ENCODE results near the gene ATP6V1C2.

The ATP6V1C2 gene, protein sequence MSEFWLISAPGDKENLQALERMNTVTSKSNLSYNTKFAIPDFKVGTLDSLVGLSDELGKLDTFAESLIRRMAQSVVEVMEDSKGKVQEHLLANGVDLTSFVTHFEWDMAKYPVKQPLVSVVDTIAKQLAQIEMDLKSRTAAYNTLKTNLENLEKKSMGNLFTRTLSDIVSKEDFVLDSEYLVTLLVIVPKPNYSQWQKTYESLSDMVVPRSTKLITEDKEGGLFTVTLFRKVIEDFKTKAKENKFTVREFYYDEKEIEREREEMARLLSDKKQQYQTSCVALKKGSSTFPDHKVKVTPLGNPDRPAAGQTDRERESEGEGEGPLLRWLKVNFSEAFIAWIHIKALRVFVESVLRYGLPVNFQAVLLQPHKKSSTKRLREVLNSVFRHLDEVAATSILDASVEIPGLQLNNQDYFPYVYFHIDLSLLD

GRCh38 chr2:10721396-10722251 is at the start of gene ATP6V1C2:
TSS of gene ATP6V1C2 (plus strand) at chr2:10721630. CDS start at chr2:10722850, 1,220 bp downstream.
- H3K9me3 ChIP-seq (ENCODE audit: control insufficient read depth in 1 of 2, low read length in 2 of 2): no peaks in the 10 kb centered on the region
- H3K4me3 ChIP-seq (ENCODE audit: low read depth in 1 of 2, low read length in 2 of 2): peak within 1 kb of the TSS; percentile 62 to 65
- H3K36me3 ChIP-seq (ENCODE audit: control insufficient read depth in 1 of 2, insufficient read depth in 2 of 2, low read length in 2 of 2): no peaks in the 10 kb centered on the region
- H3K27ac ChIP-seq (ENCODE audit: low read depth, low read length): no peak within 1 kb of the TSS
- H3K4me1 ChIP-seq (ENCODE audit: control insufficient read depth in 1 of 2, insufficient read depth in 2 of 2, low read length in 2 of 2): peaks cover 3 to 10% of the 10 kb centered on the region in 2 donors
- peaks cover 32 to 43% of the 10 kb centered on the region in 2 donors for H3K27me3 ChIP-seq (ENCODE audit: control insufficient read depth in 1 of 2, insufficient read depth in 2 of 2, low read length in 2 of 2)
- H3K9ac ChIP-seq (ENCODE audit: low read depth in 1 of 2, low read length in 2 of 2): no peak within 1 kb of the TSS

GRCh38 chr2:10675131-10675530 is 46.3 kb upstream of the ATP6V1C2 start:
- H3K9me3 ChIP-seq (ENCODE audit: control insufficient read depth in 1 of 2, low read length in 2 of 2): no peaks in the 10 kb centered on the region
- H3K4me3 ChIP-seq (ENCODE audit: low read depth in 1 of 2, low read length in 2 of 2): no peak overlapping the region
- H3K36me3 ChIP-seq (ENCODE audit: control insufficient read depth in 1 of 2, insufficient read depth in 2 of 2, low read length in 2 of 2): peaks cover 7 to 17% of the 10 kb centered on the region in 2 donors
- no peaks in the 10 kb centered on the region for H3K4me1 ChIP-seq (ENCODE audit: control insufficient read depth in 1 of 2, insufficient read depth in 2 of 2, low read length in 2 of 2)
- no peak overlapping the region for H3K9ac ChIP-seq (ENCODE audit: low read depth in 1 of 2, low read length in 2 of 2)
- no peak overlapping the region for H3K27ac ChIP-seq (ENCODE audit: low read depth, low read length)
- no peaks in the 10 kb centered on the region for H3K27me3 ChIP-seq (ENCODE audit: control insufficient read depth in 1 of 2, insufficient read depth in 2 of 2, low read length in 2 of 2)

DNA sequence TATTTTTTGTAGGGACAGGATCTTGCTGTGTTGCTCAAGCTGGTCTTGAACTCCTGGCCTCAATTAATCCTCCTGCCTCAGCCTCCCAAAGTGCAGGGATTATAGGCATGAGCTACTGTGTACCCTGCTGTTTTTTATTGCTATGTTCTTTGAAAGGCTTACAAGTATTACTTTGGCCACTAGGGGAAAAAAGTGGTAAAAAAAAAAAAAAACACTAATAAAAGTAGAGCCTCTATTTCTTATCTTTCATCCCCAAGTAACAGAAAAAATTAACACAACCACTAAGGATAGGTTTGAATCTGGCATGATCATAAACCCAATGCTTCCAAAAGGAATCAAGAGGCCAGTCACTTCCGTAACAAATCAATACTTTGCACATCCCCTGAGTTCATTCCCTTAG is 43.2 kb upstream of the ATP6V1C2 start:
- no peaks in the 10 kb centered on the region for H3K27me3 ChIP-seq (ENCODE audit: control insufficient read depth in 1 of 2, insufficient read depth in 2 of 2, low read length in 2 of 2)
- no peaks in the 10 kb centered on the region for H3K4me1 ChIP-seq (ENCODE audit: control insufficient read depth in 1 of 2, insufficient read depth in 2 of 2, low read length in 2 of 2)
- no peak overlapping the region for H3K9ac ChIP-seq (ENCODE audit: low read depth in 1 of 2, low read length in 2 of 2)
- H3K9me3 ChIP-seq (ENCODE audit: control insufficient read depth in 1 of 2, low read length in 2 of 2): no peaks in the 10 kb centered on the region
- peaks cover 8 to 34% of the 10 kb centered on the region in 2 donors for H3K36me3 ChIP-seq (ENCODE audit: control insufficient read depth in 1 of 2, insufficient read depth in 2 of 2, low read length in 2 of 2)
- no peak overlapping the region for H3K27ac ChIP-seq (ENCODE audit: low read depth, low read length)
- no peak overlapping the region for H3K4me3 ChIP-seq (ENCODE audit: low read depth in 1 of 2, low read length in 2 of 2)

DNA sequence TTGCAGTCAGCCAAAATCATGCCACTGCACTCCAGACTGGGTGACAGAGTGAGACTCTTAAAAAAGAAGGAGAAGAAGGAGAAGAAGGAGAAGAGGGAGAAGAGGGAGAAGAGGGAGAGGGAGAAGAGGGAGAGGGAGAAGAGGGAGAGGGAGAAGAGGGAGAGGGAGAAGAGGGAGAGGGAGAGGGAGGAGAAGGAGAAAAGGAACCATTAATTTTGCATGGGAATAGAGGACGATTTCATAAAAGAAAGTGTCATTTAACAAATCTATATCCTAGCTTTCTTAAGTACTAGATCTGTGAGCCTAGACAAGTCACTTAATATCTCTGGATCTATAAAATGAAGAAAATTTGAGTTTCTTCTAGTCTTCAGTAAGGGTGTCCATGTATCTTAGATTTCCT is 41.2 kb upstream of the ATP6V1C2 start:
- Histone ChIP-seq H3K36me3 (ENCODE audit: control insufficient read depth in 1 of 2, insufficient read depth in 2 of 2, low read length in 2 of 2) (peaks cover 13 to 40% of the 10 kb centered on the region in 2 donors), H3K9me3 (ENCODE audit: control insufficient read depth in 1 of 2, low read length in 2 of 2) (no peaks in the 10 kb centered on the region), H3K9ac (ENCODE audit: low read depth in 1 of 2, low read length in 2 of 2) (no peak overlapping the region), H3K27me3 (ENCODE audit: control insufficient read depth in 1 of 2, insufficient read depth in 2 of 2, low read length in 2 of 2) (no peaks in the 10 kb centered on the region), H3K27ac (ENCODE audit: low read depth, low read length) (no peak overlapping the region), H3K4me1 (ENCODE audit: control insufficient read depth in 1 of 2, insufficient read depth in 2 of 2, low read length in 2 of 2) (no peaks in the 10 kb centered on the region), H3K4me3 (ENCODE audit: low read depth in 1 of 2, low read length in 2 of 2) (no peak overlapping the region)

- Histone ChIP-seq H3K4me1 (ENCODE audit: control insufficient read depth in 1 of 2, insufficient read depth in 2 of 2, low read length in 2 of 2) (no peaks in the 10 kb centered on the region), H3K9ac (ENCODE audit: low read depth in 1 of 2, low read length in 2 of 2) (no peak overlapping the region), H3K9me3 (ENCODE audit: control insufficient read depth in 1 of 2, low read length in 2 of 2) (no peaks in the 10 kb centered on the region), H3K4me3 (ENCODE audit: low read depth in 1 of 2, low read length in 2 of 2) (no peak overlapping the region), H3K27ac (ENCODE audit: low read depth, low read length) (no peak overlapping the region), H3K27me3 (ENCODE audit: control insufficient read depth in 1 of 2, insufficient read depth in 2 of 2, low read length in 2 of 2) (no peaks in the 10 kb centered on the region), H3K36me3 (ENCODE audit: control insufficient read depth in 1 of 2, insufficient read depth in 2 of 2, low read length in 2 of 2) (peaks cover 13 to 40% of the 10 kb centered on the region in 2 donors)
Observed at GRCh38 chr2:10680957-10681356, 40.5 kb upstream of the ATP6V1C2 start.

DNA sequence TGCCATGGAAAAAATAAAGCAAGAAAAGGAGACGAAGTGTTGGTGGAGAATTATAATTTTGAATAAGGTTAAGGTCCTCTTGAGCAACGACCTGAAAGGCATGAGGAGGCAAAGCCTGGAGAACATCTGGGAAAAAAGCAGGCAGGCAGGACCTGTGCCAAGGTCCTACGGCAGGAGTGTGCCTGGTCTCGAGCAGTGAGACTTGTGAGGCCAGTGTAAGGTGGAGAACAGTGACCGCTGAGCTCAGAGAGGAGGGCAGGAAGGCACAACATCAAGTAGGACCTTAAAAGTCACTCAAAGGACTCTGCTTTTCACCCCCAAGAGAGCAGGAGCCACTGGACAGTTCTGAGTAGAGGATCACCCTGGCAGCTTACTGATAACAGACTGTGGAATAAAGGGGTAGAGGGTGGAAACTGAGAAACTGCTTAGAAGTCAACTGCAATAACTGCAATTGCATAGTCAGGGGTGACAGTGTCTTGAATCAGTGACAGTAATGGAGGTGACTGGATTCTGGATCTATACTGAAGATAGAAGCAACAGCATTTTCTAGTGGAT is 35.2 kb upstream of the ATP6V1C2 start:
- Histone ChIP-seq H3K27me3 (ENCODE audit: control insufficient read depth in 1 of 2, insufficient read depth in 2 of 2, low read length in 2 of 2) (no peaks in the 10 kb centered on the region), H3K4me3 (ENCODE audit: low read depth in 1 of 2, low read length in 2 of 2) (no peak overlapping the region), H3K27ac (ENCODE audit: low read depth, low read length) (no peak overlapping the region)

GRCh38 chr2:10688921-10689807 is 32.3 kb upstream of the ATP6V1C2 start:
- Histone ChIP-seq H3K27ac (ENCODE audit: low read depth, low read length) (peak overlapping the region; percentile 80), H3K27me3 (ENCODE audit: control insufficient read depth in 1 of 2, insufficient read depth in 2 of 2, low read length in 2 of 2) (no peaks in the 10 kb centered on the region), H3K36me3 (ENCODE audit: control insufficient read depth in 1 of 2, insufficient read depth in 2 of 2, low read length in 2 of 2) (no peaks in the 10 kb centered on the region), H3K4me3 (ENCODE audit: low read depth in 1 of 2, low read length in 2 of 2) (peak overlapping the region; percentile 94 to 99), H3K4me1 (ENCODE audit: control insufficient read depth in 1 of 2, insufficient read depth in 2 of 2, low read length in 2 of 2) (peaks cover 14 to 19% of the 10 kb centered on the region in 2 donors), H3K9ac (ENCODE audit: low read depth in 1 of 2, low read length in 2 of 2) (peak overlapping the region; percentile 94 to 97), H3K9me3 (ENCODE audit: control insufficient read depth in 1 of 2, low read length in 2 of 2) (no peaks in the 10 kb centered on the region)

More for the DNA sequence above, 35.2 kb upstream of the ATP6V1C2 start:
- Histone ChIP-seq H3K9ac (ENCODE audit: low read depth in 1 of 2, low read length in 2 of 2) (no peak overlapping the region), H3K36me3 (ENCODE audit: control insufficient read depth in 1 of 2, insufficient read depth in 2 of 2, low read length in 2 of 2) (peaks cover 5 to 20% of the 10 kb centered on the region in 2 donors), H3K4me1 (ENCODE audit: control insufficient read depth in 1 of 2, insufficient read depth in 2 of 2, low read length in 2 of 2) (peaks cover 14 to 19% of the 10 kb centered on the region in 2 donors), H3K9me3 (ENCODE audit: control insufficient read depth in 1 of 2, low read length in 2 of 2) (no peaks in the 10 kb centered on the region)

DNA sequence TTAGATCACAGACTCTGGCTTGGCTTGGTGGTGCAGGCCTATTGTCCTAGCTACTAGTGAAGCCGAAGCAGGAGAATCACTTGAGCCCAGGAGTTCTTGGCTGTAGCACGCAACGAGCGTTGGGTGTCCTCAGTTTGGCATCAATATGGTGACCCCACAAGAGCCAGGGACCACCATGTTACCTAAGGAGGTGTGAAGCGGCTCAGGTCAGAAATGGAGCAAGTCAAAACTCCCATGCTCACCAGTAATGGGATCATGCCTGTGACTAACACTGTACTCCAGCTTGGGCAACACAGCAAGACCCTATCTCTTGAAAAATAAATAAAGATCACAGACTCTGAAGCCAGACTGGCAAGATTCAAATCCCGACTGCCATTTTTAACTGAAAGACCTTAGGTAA is 29.9 kb upstream of the ATP6V1C2 start:
- Histone ChIP-seq H3K36me3 (ENCODE audit: control insufficient read depth in 1 of 2, insufficient read depth in 2 of 2, low read length in 2 of 2) (no peaks in the 10 kb centered on the region), H3K4me3 (ENCODE audit: low read depth in 1 of 2, low read length in 2 of 2) (no peak overlapping the region), H3K4me1 (ENCODE audit: control insufficient read depth in 1 of 2, insufficient read depth in 2 of 2, low read length in 2 of 2) (peaks cover 14 to 19% of the 10 kb centered on the region in 2 donors), H3K9ac (ENCODE audit: low read depth in 1 of 2, low read length in 2 of 2) (no peak overlapping the region), H3K27ac (ENCODE audit: low read depth, low read length) (no peak overlapping the region), H3K27me3 (ENCODE audit: control insufficient read depth in 1 of 2, insufficient read depth in 2 of 2, low read length in 2 of 2) (no peaks in the 10 kb centered on the region), H3K9me3 (ENCODE audit: control insufficient read depth in 1 of 2, low read length in 2 of 2) (no peaks in the 10 kb centered on the region)

GRCh38 chr2:10700078-10700803 is 21.2 kb upstream of the ATP6V1C2 start:
- H3K9ac ChIP-seq (ENCODE audit: low read depth in 1 of 2, low read length in 2 of 2): no peak overlapping the region
- no peaks in the 10 kb centered on the region for H3K27me3 ChIP-seq (ENCODE audit: control insufficient read depth in 1 of 2, insufficient read depth in 2 of 2, low read length in 2 of 2)
- H3K4me3 ChIP-seq (ENCODE audit: low read depth in 1 of 2, low read length in 2 of 2): no peak overlapping the region
- no peaks in the 10 kb centered on the region for H3K9me3 ChIP-seq (ENCODE audit: control insufficient read depth in 1 of 2, low read length in 2 of 2)
- H3K36me3 ChIP-seq (ENCODE audit: control insufficient read depth in 1 of 2, insufficient read depth in 2 of 2, low read length in 2 of 2): no peaks in the 10 kb centered on the region
- H3K27ac ChIP-seq (ENCODE audit: low read depth, low read length): no peak overlapping the region
- no peaks in the 10 kb centered on the region for H3K4me1 ChIP-seq (ENCODE audit: control insufficient read depth in 1 of 2, insufficient read depth in 2 of 2, low read length in 2 of 2)

Data from duodenal mucosa (tissue), 2 donors.